Measurements from ENCODE around the gene OR2K2. TPM values are rescaled to one million over a fixed set of nuclear protein-coding genes. Genes with fewer than 3 reads are reported as not detected.

OR2K2 gene
- polyA plus RNA-seq, 1 donor (not counting 4 experiments of a cell fraction or from before 2014, with no cell fraction given): not detected

DNA sequence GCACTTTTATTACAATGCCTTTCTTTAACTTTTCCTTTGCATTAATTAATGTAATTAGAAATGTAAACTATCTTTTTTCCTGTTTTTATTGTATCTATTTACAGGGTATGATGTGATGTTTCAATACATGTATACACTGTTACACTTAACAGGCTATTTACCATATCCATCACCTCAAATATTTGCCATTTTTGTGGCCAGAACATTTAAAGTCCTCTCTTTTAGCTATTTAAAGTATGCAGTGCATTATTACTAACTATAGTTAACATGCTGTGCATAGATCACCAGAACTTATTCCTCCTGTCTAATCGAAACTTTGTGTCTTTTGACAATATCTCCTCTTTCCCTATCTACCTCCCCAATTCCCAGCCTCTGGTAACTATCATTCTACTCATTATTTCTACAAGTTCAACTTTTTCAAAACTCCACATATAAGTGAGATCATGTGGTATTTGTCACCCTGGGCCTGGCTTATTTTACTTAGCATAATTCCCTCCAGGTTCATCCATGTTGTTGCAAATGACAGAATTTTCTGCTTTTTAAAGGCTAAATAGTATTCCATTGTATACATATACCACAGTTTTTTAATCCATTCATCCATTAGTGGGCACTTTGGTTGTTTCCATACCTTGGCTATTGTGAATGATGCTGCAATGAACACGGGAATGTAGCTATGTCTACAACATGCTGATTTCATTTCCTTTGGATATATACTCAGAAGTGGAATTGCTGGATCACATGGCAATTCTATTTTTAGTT, 32.8 kb downstream of the OR2K2 start:
- Histone ChIP-seq H3K4me3 (ENCODE audit: control insufficient read depth in 2 of 3, extremely low read depth in 1 of 3, insufficient read depth in 2 of 3, low read depth in 1 of 3, low read length in 3 of 3) (no peak overlapping the region), H3K4me1 (ENCODE audit: control insufficient read depth, extremely low read depth, insufficient read depth, low read length) (peaks cover 2% of the 10 kb centered on the region), H3K27ac (ENCODE audit: control insufficient read depth, insufficient read depth, low read length) (no peak overlapping the region), H3K9ac (ENCODE audit: control insufficient read depth, extremely low read depth, insufficient read depth, low read length) (no peak overlapping the region), H3K9me1 (ENCODE audit: control insufficient read depth, extremely low read depth, insufficient read depth, low read length) (no peaks in the 10 kb centered on the region), H3K79me2 (ENCODE audit: control insufficient read depth, insufficient read depth, low read length) (no peaks in the 10 kb centered on the region), H4K20me1 (ENCODE audit: control insufficient read depth, extremely low read depth, insufficient read depth, low read length) (no peaks in the 10 kb centered on the region), H3K36me3 (ENCODE audit: control insufficient read depth in 2 of 2, extremely low read depth in 1 of 2, insufficient read depth in 2 of 2, low read length in 2 of 2) (no peaks in the 10 kb centered on the region), H2AFZ (ENCODE audit: control insufficient read depth, low read length) (no peak overlapping the region), H3K27me3 (ENCODE audit: control insufficient read depth, extremely low read depth, insufficient read depth, low read length) (no peaks in the 10 kb centered on the region), H3K9me3 (ENCODE audit: control insufficient read depth, low read depth, low read length) (no peaks in the 10 kb centered on the region), H3K4me2 (ENCODE audit: control insufficient read depth, extremely low read depth, insufficient read depth, low read depth, low read length) (no peak overlapping the region)
- FAIRE-seq (no peak), DNase-seq (ENCODE audit: low read depth, low spot score) (no peak)
- dilution Hi-C loops (cut with MboI; ENCODE audit: extremely low pct_ligation_motif_present, low sequenced_read_pairs): no loop called here
- TF ChIP-seq EZH2 (IDR thresholded peaks at IDR 0.05; ENCODE audit: low read length) (no peak), CTCF (optimal IDR thresholded peaks at IDR 0.05 in 1 of 3, IDR thresholded peaks at IDR 0.05 in 1 of 3, conservative IDR thresholded peaks at IDR 0.05 in 1 of 3; ENCODE audit: extremely low read depth in 1 of 3, insufficient read depth in 2 of 3, low read length in 3 of 3) (no peak)

DNA sequence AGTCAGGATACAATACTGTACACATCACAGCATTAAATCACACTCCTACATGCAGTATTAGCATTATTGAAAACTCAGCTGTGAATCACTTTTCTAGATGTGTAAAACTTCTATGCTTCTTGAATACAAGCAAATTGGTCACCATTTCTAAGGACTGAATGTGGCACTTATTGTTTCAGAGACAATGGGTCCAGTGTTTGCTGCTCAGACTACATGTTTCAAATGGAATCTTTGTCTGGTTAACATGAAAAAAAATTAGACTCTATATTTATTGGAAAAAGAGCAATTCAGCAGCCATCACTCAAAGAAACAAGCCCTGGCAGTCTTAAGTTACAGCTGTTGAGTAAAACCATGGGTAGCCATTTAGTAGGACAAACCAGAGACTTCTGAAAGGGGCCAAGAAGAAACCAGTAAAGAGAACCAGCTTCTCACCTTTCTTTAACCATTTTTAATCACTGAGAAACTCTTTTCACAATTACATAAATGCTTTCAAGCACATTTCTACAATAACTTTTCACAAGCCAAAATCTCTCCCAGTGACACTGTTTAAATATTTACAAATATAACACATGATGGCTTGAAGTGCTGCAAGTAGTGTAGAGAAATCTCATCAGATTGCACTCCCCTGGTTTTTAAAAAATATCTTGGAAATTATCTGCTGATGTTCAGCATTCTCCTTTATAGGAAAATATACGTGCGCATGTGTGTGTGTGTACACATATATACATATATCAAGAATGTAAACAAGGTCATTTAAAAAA, 35.2 kb downstream of the OR2K2 start:
- DNase-seq (ENCODE audit: low read depth, low spot score) (no peak), FAIRE-seq (no peak)
- Histone ChIP-seq H2AFZ (ENCODE audit: control insufficient read depth, low read length) (no peak overlapping the region), H3K9ac (ENCODE audit: control insufficient read depth, extremely low read depth, insufficient read depth, low read length) (no peak overlapping the region), H4K20me1 (ENCODE audit: control insufficient read depth, extremely low read depth, insufficient read depth, low read length) (no peaks in the 10 kb centered on the region), H3K27ac (ENCODE audit: control insufficient read depth, insufficient read depth, low read length) (no peak overlapping the region), H3K36me3 (ENCODE audit: control insufficient read depth in 2 of 2, extremely low read depth in 1 of 2, insufficient read depth in 2 of 2, low read length in 2 of 2) (no peaks in the 10 kb centered on the region), H3K4me3 (ENCODE audit: control insufficient read depth in 2 of 3, extremely low read depth in 1 of 3, insufficient read depth in 2 of 3, low read depth in 1 of 3, low read length in 3 of 3) (no peak overlapping the region), H3K4me1 (ENCODE audit: control insufficient read depth, extremely low read depth, insufficient read depth, low read length) (peaks cover 2% of the 10 kb centered on the region), H3K9me1 (ENCODE audit: control insufficient read depth, extremely low read depth, insufficient read depth, low read length) (no peaks in the 10 kb centered on the region), H3K9me3 (ENCODE audit: control insufficient read depth, low read depth, low read length) (no peaks in the 10 kb centered on the region), H3K27me3 (ENCODE audit: control insufficient read depth, extremely low read depth, insufficient read depth, low read length) (no peaks in the 10 kb centered on the region), H3K79me2 (ENCODE audit: control insufficient read depth, insufficient read depth, low read length) (no peaks in the 10 kb centered on the region), H3K4me2 (ENCODE audit: control insufficient read depth, extremely low read depth, insufficient read depth, low read depth, low read length) (no peak overlapping the region)
- TF ChIP-seq CTCF (optimal IDR thresholded peaks at IDR 0.05 in 1 of 3, IDR thresholded peaks at IDR 0.05 in 1 of 3, conservative IDR thresholded peaks at IDR 0.05 in 1 of 3; ENCODE audit: extremely low read depth in 1 of 3, insufficient read depth in 2 of 3, low read length in 3 of 3) (no peak), EZH2 (IDR thresholded peaks at IDR 0.05; ENCODE audit: low read length) (no peak)
- dilution Hi-C loops (cut with MboI; ENCODE audit: extremely low pct_ligation_motif_present, low sequenced_read_pairs): no loop called here

Data from keratinocyte (primary cell).